MM.1S (cell line): ENCODE data around the gene FAM83G.

Source experiments
- DNase-seq: peaks from one replicate; pipeline ENCODE4 v3.0.0-alpha.2; 2015
- H2AFZ ChIP-seq: fragments of 300-600 bp; sonication (generic); 2 replicates; pipeline ENCODE4 v1.6.0; 2016; ENCODE audit warnings: antibody characterized with exemption, low read length
- H3F3A ChIP-seq: fragments of 300-600 bp; sonication (generic); 2 replicates; pipeline ENCODE4 v1.6.1; 2016; ENCODE audit warnings: mild to moderate bottlenecking, antibody characterized with exemption, low read length, moderate library complexity, mixed read lengths; ENCODE audit not compliant: insufficient read depth
- H3K27ac ChIP-seq: fragments of 300-600 bp; sonication (generic); 2 replicates; pipeline ENCODE4 v1.5.1; 2016; ENCODE audit warnings: mild to moderate bottlenecking, low read length
- H3K27me3 ChIP-seq: fragments of 300-600 bp; sonication (generic); replicated peaks from 2 replicates; pipeline ENCODE4 v1.6.0; 2016; ENCODE audit warnings: low read length; ENCODE audit not compliant: insufficient read depth
- H3K36me3 ChIP-seq: fragments of 300-600 bp; sonication (generic); replicated peaks from 2 replicates; pipeline ENCODE4 v1.6.1; 2016; ENCODE audit warnings: mild to moderate bottlenecking, low read length, mixed read lengths; ENCODE audit not compliant: insufficient read depth
- H3K4me1 ChIP-seq: fragments of 300-600 bp; sonication (generic); 2 replicates; pipeline ENCODE4 v1.6.1; 2016; ENCODE audit warnings: low read length, mixed read lengths
- H3K4me2 ChIP-seq: fragments of 300-600 bp; sonication (generic); 2 replicates; pipeline ENCODE4 v1.6.0; 2016; ENCODE audit warnings: low read depth, low read length
- H3K4me3 ChIP-seq: fragments of 300-600 bp; sonication (generic); 2 replicates; pipeline ENCODE4 v1.5.1; 2016; ENCODE audit warnings: low read length, mixed read lengths
- H3K79me2 ChIP-seq: fragments of 300-600 bp; sonication (generic); 2 replicates; pipeline ENCODE4 v1.6.1; 2016; ENCODE audit warnings: mixed run types, low read length, mixed read lengths
- H3K9ac ChIP-seq: fragments of 300-600 bp; sonication (generic); 2 replicates; pipeline ENCODE4 v1.6.1; 2016; ENCODE audit warnings: low read length, mixed read lengths
- H3K9me2 ChIP-seq: fragments of 300-600 bp; sonication (generic); replicated peaks from 2 replicates; pipeline ENCODE4 v1.6.1; 2016; ENCODE audit warnings: mild to moderate bottlenecking, low read length, mixed read lengths; ENCODE audit not compliant: insufficient read depth
- H3K9me3 ChIP-seq: fragments of 300-600 bp; sonication (generic); replicated peaks from 2 replicates; pipeline ENCODE4 v1.6.1; 2016; ENCODE audit warnings: mild to moderate bottlenecking, low read length, mixed read lengths; ENCODE audit not compliant: insufficient read depth
- H4K20me1 ChIP-seq: fragments of 300-600 bp; sonication (generic); 2 replicates; pipeline ENCODE4 v1.6.1; 2016; ENCODE audit warnings: mild to moderate bottlenecking, low read length, moderate library complexity, mixed read lengths; ENCODE audit not compliant: insufficient read depth
- CTCF ChIP-seq: fragments of 300-600 bp; sonication (generic); IDR thresholded peaks from 2 replicates; pipeline ENCODE4 v1.5.1; 2016; ENCODE audit warnings: antibody characterized with exemption, low read length, mixed read lengths
- EZH2 ChIP-seq: fragments of 300-600 bp; sonication (generic); optimal IDR thresholded peaks from 2 replicates; pipeline ENCODE3; 2017; ENCODE audit warnings: low read depth, mild to moderate bottlenecking, antibody characterized with exemption, low read length, mixed read lengths
- EZH2phosphoT487 ChIP-seq: fragments of 300-600 bp; sonication (generic); IDR thresholded peaks from 2 replicates; pipeline ENCODE4 v1.6.1; 2018; ENCODE audit warnings: antibody characterized with exemption, low read length

FAM83G gene

GRCh38 chr17:18962494-18962815 lies 42.1 kb downstream of the FAM83G start:
- no peak overlapping the region for H3K4me3 ChIP-seq
- H3K27me3 ChIP-seq: no peaks in the 10 kb centered on the region
- no peaks in the 10 kb centered on the region for H3F3A ChIP-seq
- H3K36me3 ChIP-seq: no peaks in the 10 kb centered on the region
- no peaks in the 10 kb centered on the region for H3K79me2 ChIP-seq
- TF ChIP-seq EZH2 (no peak), CTCF (no peak), EZH2phosphoT487 (no peak)
- H3K27ac ChIP-seq: no peak overlapping the region
- no peak overlapping the region for H2AFZ ChIP-seq
- no peak overlapping the region for H3K9ac ChIP-seq
- no peak overlapping the region for H3K4me2 ChIP-seq
- H3K4me1 ChIP-seq: no peaks in the 10 kb centered on the region
- H4K20me1 ChIP-seq: no peaks in the 10 kb centered on the region
- no peaks in the 10 kb centered on the region for H3K9me2 ChIP-seq
- no peaks in the 10 kb centered on the region for H3K9me3 ChIP-seq
- no peak for DNase-seq

- H3K9ac ChIP-seq: no peak overlapping the region
Measured at GRCh38 chr17:18961634-18962493, 42.7 kb downstream of the FAM83G start.

GRCh38 chr17:18960803-18961511 lies 43.6 kb downstream of the FAM83G start:
- H3K9me2 ChIP-seq: no peaks in the 10 kb centered on the region
- DNase-seq: peak; percentile 81
- H3K27ac ChIP-seq: no peak overlapping the region
- no peak overlapping the region for H3K4me2 ChIP-seq
- no peaks in the 10 kb centered on the region for H3K79me2 ChIP-seq
- no peaks in the 10 kb centered on the region for H3F3A ChIP-seq
- no peaks in the 10 kb centered on the region for H3K4me1 ChIP-seq
- H4K20me1 ChIP-seq: no peaks in the 10 kb centered on the region
- H3K9me3 ChIP-seq: no peaks in the 10 kb centered on the region
- H3K36me3 ChIP-seq: no peaks in the 10 kb centered on the region
- H3K9ac ChIP-seq: no peak overlapping the region
- TF ChIP-seq EZH2phosphoT487 (no peak), EZH2 (no peak), CTCF (peak; percentile 95)
- H3K4me3 ChIP-seq: no peak overlapping the region
- H3K27me3 ChIP-seq: no peaks in the 10 kb centered on the region
- H2AFZ ChIP-seq: 0 out of 2 replicates have a peak overlapping the region, but pooled peaks have one; percentile 30

More at GRCh38 chr17:18961634-18962493, 42.7 kb downstream of the FAM83G start:
- no peaks in the 10 kb centered on the region for H3K79me2 ChIP-seq
- H3K4me3 ChIP-seq: no peak overlapping the region
- H2AFZ ChIP-seq: no peak overlapping the region
- H3K36me3 ChIP-seq: no peaks in the 10 kb centered on the region
- H3K4me1 ChIP-seq: no peaks in the 10 kb centered on the region
- no peaks in the 10 kb centered on the region for H4K20me1 ChIP-seq
- no peak for TF ChIP-seq EZH2
- TF ChIP-seq CTCF: no peak
- no peak for TF ChIP-seq EZH2phosphoT487
- no peaks in the 10 kb centered on the region for H3K9me2 ChIP-seq
- H3K4me2 ChIP-seq: no peak overlapping the region
- H3K27ac ChIP-seq: no peak overlapping the region
- no peaks in the 10 kb centered on the region for H3K9me3 ChIP-seq
- H3K27me3 ChIP-seq: no peaks in the 10 kb centered on the region
- no peaks in the 10 kb centered on the region for H3F3A ChIP-seq
- DNase-seq: no peak
